Measurements from ENCODE around the gene TMPRSS2.

The TMPRSS2 gene

GRCh38 chr21:41478319-41479177 lies 29.4 kb downstream of the TMPRSS2 start:
- TF ChIP-seq CTCF (IDR thresholded peaks at IDR 0.05; ENCODE audit: borderline replicate concordance, insufficient read depth, low read depth, low read length): no peak

GRCh38 chr21:41477641-41478318 lies 30.2 kb downstream of the TMPRSS2 start:
- H3K4me3 ChIP-seq (ENCODE audit: low read depth, low read length): no peak overlapping the region
- TF ChIP-seq CTCF (IDR thresholded peaks at IDR 0.05; ENCODE audit: borderline replicate concordance, insufficient read depth, low read depth, low read length): no peak

More at GRCh38 chr21:41478319-41479177, 29.4 kb downstream of the TMPRSS2 start:
- H3K4me3 ChIP-seq (ENCODE audit: low read depth, low read length): no peak overlapping the region

- no peak for TF ChIP-seq CTCF (IDR thresholded peaks at IDR 0.05; ENCODE audit: borderline replicate concordance, insufficient read depth, low read depth, low read length)
- H3K4me3 ChIP-seq (ENCODE audit: low read depth, low read length): no peak overlapping the region
Measured at GRCh38 chr21:41475714-41476420, 32.1 kb downstream of the TMPRSS2 start.

GRCh38 chr21:41472753-41473548 lies 35.0 kb downstream of the TMPRSS2 start:
- H3K4me3 ChIP-seq (ENCODE audit: low read depth, low read length): no peak overlapping the region
- no peak for TF ChIP-seq CTCF (IDR thresholded peaks at IDR 0.05; ENCODE audit: borderline replicate concordance, insufficient read depth, low read depth, low read length)

- no peak overlapping the region for H3K4me3 ChIP-seq (ENCODE audit: low read depth, low read length)
- TF ChIP-seq CTCF (IDR thresholded peaks at IDR 0.05; ENCODE audit: borderline replicate concordance, insufficient read depth, low read depth, low read length): no peak
Measured at GRCh38 chr21:41470054-41470453, 37.9 kb downstream of the TMPRSS2 start.

GRCh38 chr21:41466024-41466820 lies 41.7 kb downstream of the TMPRSS2 start:
- H3K4me3 ChIP-seq (ENCODE audit: low read depth, low read length): no peak overlapping the region
- TF ChIP-seq CTCF (IDR thresholded peaks at IDR 0.05; ENCODE audit: borderline replicate concordance, insufficient read depth, low read depth, low read length): no peak

All from GM12875 (cell line).